Measurements from ENCODE around the gene GNAI1.

Gene GNAI1

GRCh38 chr7:80165177-80165576 is 30.5 kb downstream of the GNAI1 start:
- DNase-seq, result no peak

- DNase-seq, result no peak
Observed at GRCh38 chr7:80170445-80170844, 35.8 kb downstream of the GNAI1 start.

GRCh38 chr7:80172387-80172786 is 37.8 kb downstream of the GNAI1 start:
- no peak for DNase-seq

DNA sequence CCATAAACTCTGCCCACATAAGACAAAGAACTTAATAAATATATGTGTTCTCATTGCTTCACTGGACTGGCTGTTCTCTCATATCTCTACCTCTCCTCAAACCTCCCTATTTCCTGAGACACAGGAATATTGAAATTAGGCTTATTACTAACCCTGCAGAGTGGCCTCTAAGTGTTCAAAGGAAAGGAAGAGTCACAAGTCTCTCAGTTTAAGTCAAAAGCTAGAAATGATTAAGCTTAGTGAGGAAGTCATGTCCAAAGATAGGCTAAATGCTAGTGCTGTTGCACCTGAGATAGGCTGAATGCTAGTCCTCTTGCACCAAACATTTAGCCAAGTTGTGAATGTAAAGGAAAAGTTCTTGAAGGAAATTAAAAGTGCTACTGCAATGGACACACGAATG is 41.1 kb downstream of the GNAI1 start:
- DNase-seq, result no peak

DNA sequence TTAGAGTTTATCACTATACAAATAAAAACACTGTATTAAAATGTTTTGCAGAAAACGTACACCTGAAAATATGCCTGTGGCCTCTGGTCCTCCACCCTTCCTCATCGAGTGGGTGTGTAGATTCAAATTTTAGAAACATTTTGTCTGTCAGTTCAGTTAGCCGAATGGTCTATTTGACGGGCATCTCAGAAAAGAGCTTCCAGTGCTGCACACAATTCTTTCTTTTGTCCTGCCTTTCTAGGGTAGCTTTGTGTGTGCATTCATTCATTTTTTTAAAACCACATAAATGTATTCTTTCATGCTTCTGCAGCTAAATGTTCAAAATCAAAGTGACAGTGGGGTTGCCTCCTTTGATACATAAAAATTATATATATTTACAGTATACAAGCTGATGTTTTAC is 46.8 kb downstream of the GNAI1 start:
- DNase-seq, result no peak

GRCh38 chr7:80182630-80183276 is 48.1 kb downstream of the GNAI1 start:
- no peak for DNase-seq

- DNase-seq, result no peak
Observed at GRCh38 chr7:80183351-80183750, 48.7 kb downstream of the GNAI1 start.

GRCh38 chr7:80183900-80184685 is 49.5 kb downstream of the GNAI1 start:
- no peak for DNase-seq

DNA sequence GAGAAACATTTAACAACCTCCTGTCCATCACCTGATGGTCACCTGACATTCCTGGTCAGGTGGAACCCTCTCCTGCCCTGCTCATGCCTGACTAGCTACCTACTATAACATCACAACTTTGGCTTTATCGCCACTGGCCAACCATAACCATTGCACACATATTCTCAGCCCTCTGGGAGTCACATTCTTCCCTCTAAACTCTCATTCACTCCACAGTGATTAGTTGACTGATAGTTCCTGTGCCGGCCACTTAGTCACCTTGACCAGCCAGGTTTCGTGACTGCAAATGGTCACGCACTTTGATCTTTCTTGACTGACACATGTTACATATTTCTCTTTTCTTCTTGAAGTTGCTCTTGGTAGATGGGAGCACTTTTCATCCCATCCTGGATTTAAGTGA is 50.1 kb downstream of the GNAI1 start:
- DNase-seq, result no peak

GRCh38 chr7:80185571-80185970 is 50.9 kb downstream of the GNAI1 start:
- no peak for DNase-seq

DNA sequence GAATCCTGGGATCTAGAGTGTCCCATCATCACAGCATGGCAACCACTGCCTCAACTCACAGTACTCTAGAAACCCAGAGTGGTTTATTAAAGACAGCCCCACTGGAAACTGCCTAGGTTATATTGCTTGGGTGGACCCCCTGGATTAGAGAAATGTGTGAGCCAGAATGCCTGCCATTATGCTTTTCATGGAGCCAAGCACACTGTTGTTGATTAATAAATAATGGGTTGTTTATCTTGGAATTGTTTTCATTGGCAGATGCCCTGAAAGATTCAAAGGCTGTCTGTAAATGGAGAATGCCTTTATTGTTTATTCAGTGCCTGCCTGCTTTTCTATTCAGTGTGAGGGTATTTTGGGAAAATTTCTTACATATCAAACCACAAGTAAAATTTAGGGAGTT is 52.1 kb downstream of the GNAI1 start:
- DNase-seq, result no peak

DNA sequence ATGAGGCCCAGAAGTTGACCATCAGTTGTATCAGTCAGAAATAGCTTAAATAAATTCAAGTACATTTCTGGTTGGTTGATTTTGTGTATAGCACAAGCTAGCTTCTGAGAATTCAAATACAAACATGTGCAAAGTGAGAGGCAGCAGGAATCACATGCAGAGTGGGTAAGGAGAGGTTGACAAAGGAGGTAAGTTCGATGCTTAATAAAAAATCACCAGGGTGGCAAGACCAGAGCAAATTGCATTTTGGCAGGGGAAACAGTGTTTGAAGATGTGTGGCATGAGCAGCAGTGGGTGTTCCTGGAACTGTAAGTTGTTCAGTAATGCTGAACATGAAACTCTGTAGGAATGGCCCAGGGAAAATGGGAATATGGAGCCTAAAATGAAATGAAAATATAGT is 52.6 kb downstream of the GNAI1 start:
- DNase-seq, result no peak

- no peak for DNase-seq
Observed at GRCh38 chr7:80187727-80188126, 53.1 kb downstream of the GNAI1 start.

- DNase-seq, result no peak
Observed at GRCh38 chr7:80189638-80190037, 55.0 kb downstream of the GNAI1 start.

GRCh38 chr7:80197627-80198026 is 63.0 kb downstream of the GNAI1 start:
- DNase-seq, result no peak

DNA sequence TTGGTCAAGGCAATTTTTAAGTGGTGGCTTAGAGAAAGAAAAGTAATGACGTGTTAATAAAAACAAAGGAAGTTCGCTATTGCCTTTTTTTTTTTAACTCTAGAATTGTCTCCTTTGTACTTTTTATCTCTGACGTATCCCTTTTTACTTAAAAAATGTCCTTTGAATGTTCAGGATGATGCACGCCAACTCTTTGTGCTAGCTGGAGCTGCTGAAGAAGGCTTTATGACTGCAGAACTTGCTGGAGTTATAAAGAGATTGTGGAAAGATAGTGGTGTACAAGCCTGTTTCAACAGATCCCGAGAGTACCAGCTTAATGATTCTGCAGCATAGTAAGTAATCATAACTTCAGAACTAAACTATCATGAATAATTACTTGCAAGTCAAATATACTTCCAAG is 64.4 kb downstream of the GNAI1 start:
- no peak for DNase-seq

DNA sequence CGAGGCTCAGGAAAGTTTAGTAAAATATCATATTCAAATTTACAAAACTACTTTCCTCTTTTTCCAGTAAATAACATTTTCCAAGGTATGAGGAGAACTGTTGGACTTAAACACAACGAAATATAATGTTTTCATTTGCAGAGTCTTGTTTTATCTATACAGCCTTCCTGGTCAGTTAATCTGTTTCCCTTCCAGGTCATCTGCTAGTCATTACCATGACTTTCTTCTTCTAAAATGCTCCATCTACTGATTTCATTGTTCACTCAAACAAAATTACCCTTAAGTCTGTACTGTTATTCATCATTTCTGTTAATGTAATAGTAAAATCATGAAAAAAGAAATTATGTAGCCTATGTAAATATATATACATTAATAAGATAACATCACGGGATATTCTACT is 69.8 kb downstream of the GNAI1 start:
- DNase-seq, result no peak

DNA sequence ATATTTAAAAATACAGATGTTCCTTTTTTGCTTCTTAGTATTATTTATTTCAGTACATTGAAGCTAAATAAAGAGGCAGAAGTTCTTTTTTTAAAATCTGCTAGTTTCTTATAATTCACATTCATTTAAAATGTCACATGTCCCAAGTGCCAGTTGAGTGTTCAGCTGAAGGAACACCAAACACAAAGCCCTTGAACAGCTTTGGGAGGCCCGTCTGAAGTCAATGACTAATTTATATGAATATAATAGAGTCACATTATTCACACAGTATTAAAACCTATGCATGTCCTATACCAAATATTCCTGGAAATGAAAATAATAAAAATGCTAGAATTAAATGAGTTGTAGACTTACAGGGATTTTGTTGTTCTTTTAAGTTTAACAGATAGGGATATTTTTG is 70.3 kb downstream of the GNAI1 start:
- DNase-seq, result no peak

DNA sequence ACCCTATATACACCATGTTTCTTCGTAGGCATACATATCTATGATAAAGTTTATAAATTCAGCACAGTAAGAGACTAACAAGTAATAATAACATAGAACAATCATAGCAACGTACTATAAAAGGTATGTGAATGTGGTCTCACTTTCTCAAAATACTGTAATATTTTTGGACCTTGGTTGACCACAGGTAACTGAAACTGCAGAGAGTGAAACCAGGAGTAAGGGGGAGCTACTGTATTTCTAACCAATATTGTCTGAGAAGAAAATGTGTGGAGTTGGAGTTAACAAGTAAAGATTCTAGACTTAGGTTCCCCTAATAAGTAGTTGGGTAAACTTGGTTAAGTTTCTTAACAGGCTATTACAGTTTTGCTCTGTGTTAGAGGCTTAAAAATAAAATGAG is 72.1 kb downstream of the GNAI1 start:
- DNase-seq, result no peak

- no peak for DNase-seq
Observed at GRCh38 chr7:80207501-80207900, 72.9 kb downstream of the GNAI1 start.

DNA sequence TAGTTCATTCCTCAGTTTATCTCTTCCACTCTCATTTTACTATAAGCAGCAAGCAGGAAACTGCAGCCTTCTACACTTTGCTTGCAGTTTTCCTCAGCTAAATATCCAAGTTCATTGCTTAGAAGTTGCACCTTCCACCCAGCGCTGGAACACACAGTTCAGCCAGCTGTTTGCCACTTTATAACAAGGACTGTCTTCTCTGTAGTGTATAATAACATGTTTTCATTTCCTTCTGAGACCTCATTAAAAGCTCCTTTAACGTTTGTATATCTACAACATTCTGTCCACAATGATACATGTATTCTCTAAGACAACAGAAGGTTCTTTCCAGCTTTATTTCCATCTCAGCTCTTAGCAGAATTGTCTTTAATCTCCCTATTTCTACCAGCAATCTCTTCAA is 74.1 kb downstream of the GNAI1 start:
- DNase-seq, result no peak

GRCh38 chr7:80210400-80210799 is 75.8 kb downstream of the GNAI1 start:
- DNase-seq, result no peak

DNA sequence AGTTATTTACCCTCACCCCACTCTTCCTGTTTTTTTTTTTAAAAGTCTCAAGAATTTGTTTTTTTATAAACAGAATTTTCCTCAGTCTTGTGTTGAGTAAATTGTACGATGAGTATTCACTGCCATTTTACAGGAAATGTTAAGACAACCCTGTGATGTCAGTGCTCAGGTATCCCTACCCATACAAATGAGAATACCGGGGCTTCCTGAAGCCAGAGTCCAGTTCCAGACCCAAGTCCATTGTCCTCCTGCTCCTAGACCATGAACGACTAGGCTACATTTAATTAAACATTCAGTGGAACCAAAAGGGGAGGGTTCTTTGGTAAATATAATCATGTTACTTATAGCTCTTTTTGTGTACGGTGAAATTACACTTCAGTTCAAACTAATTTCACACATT is 79.2 kb downstream of the GNAI1 start:
- DNase-seq, result no peak

- DNase-seq, result no peak
Observed at GRCh38 chr7:80215734-80216133, 81.1 kb downstream of the GNAI1 start.
